GM19395 (cell line): Measurements from ENCODE around the gene SPINK2.

Source experiments
- ATAC-seq: cut with Tn5 transposase; IDR thresholded peaks from one replicate; pipeline ENCODE4 v1.9.1; 2021; ENCODE audit warnings: mild to moderate bottlenecking, moderate library complexity; ENCODE audit not compliant: unreplicated experiment

SPINK2 gene

DNA sequence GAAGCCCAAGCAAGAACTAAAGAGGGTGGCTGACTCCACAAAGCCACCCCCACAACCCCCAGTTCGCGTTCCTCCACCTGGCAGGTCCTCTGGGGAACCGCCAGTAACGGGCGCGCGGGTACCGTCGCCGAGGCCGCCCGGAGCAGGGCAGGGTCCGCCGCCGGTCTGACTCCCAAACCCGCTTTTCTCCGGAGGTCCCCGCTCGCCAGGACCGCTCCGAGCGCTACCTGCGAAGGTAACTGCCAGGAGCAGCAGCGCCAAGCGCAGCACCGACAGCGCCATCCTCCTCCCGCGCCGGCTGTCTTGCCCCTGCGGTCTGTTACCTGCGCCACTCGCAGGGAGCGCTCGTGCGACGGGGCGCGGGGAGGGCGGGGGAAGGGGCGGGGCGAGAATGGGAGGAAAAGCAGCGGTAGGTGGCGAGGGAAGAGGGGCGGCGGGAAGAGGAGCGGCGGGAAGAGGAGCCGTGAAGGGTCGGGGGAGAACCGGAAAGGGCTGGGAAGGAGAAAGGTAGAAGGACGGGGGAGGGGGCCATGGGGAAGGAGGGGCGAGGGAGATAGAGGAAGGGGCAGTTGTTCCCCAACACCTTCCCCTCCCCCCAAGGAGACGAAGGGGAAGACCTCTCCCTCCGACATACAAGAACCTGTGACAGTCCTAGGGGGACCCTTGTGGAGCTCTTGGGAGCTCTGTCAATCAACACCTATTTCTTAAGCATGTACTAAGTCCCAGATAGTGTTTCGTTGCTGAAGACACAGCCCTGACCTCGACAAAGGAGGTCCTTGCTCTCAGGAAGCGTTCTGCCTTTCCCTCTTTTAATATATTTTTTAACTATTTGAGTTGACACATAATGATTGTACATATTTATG is at the start of gene SPINK2:
SPINK2 (minus strand) TSS at position 321 of the 863 bp plus-strand sequence; CDS start at position 282, 39 bp downstream.
- ATAC-seq: peak; percentile 45

DNA sequence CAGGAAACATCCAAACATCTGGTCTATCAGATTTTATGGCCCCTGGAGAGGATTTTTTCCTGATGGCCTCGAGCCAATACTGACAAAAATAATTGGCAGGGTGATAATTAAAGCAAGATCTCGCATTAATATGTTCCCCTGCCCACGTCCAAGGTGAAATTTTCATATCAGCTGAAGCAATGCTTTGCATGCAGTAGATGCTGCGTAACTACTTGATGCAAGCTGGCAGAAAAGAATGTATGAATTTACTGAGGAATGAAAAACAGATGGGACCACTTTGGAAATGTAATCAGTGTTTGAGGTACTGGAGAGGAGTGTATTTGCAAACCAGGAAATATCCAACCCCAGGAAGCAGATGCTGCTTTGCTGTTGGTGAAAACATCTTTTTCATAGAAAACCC is 49.4 kb upstream of the SPINK2 start:
- no peak for ATAC-seq

GRCh38 chr4:56863441-56864139 is 42.1 kb upstream of the SPINK2 start:
- ATAC-seq: no peak

- ATAC-seq: no peak
Measured at GRCh38 chr4:56861360-56861759, 39.9 kb upstream of the SPINK2 start.

DNA sequence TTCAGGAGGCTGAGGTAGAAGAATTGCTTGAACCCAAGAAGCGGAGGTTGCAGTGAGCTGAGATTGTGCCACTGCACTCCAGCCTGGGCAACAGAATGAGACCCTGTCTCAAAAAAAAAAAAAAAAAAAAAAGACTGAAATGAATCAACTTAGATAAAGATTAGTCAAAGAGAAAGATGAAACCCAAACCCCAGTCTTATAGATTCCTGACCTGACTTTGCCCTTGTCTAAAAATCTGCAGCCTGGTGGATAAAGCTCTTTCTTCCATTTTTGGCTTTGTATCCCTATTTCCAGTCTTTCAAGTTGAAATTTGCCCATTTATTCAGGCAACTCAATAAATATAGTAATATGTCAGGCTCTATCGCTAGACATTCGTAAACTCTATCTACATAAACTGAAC is 39.3 kb upstream of the SPINK2 start:
- peak; percentile 55 for ATAC-seq

GRCh38 chr4:56859841-56860240 is 38.3 kb upstream of the SPINK2 start:
- ATAC-seq: peak; percentile 77

DNA sequence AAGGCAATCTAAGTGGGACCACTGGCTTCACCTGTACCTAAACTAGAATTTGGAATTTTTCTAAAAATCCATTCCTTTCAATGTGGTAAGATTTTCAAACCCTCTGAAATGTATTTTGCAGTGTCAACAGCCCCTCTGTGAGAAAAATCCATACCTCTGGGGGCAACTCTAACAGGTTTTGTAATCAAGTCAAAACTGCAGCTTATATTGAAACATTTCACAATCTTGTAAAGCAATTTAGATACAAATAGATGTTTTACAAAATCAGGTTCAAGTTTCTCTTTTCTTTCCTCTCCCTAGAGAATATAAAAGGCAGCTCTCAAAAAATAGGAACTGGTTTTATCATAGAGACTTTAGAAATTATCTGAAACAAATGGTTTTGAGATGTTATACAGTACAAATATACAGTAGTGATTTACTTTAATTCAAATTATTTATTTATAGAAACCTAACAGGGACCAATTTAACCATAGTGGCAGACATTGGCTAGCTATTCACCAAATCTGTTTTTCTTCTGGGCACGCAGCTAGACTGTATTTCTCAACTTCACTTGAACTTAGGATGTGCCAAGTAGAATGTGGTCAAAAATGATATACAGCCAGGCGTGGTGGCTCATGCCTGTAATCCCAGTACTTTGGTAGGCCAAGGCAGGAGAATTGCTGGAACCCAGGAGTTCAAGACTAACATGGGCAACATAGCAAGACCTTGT is 36.3 kb upstream of the SPINK2 start:
- ATAC-seq: no peak

DNA sequence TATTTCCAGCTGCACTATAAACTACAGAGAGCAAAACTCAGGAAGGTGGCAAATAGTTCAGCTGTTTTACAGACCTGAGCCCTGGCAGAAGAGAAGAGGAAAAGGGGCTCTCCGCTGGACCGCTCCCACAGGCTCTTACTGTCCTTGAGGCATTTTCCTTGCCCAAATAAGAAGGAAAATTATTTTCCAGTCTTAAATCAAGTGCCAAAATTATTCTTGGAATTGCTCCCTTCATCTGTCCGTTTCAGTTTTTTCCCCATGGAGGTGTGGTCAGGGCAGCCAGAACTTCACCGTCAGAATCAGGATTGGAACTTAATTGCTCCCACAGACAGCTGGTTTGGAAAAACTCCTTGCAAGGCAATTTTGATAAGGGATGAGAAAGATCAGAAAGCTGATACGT is 35.2 kb upstream of the SPINK2 start:
- no peak for ATAC-seq

DNA sequence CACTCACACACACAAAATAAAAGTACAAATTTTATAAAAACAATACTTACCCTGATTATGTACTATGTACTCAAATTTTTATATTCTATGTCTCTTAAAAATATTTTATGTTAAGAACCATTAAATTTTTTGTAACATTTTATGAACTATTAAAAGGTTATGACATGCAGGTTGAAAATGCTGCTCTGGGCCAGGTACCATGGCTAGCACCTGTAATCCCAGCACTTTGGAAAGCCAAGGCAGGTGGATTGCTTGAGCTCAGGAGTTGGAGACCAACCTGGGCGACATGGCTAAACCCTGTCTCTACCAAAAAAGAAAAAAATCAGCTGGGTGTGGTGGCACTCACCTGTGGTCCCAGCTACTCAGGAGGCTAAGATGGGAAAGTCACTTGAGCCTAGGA is 29.4 kb upstream of the SPINK2 start:
- ATAC-seq: no peak

GRCh38 chr4:56844802-56845580 is 23.5 kb upstream of the SPINK2 start:
- no peak for ATAC-seq

DNA sequence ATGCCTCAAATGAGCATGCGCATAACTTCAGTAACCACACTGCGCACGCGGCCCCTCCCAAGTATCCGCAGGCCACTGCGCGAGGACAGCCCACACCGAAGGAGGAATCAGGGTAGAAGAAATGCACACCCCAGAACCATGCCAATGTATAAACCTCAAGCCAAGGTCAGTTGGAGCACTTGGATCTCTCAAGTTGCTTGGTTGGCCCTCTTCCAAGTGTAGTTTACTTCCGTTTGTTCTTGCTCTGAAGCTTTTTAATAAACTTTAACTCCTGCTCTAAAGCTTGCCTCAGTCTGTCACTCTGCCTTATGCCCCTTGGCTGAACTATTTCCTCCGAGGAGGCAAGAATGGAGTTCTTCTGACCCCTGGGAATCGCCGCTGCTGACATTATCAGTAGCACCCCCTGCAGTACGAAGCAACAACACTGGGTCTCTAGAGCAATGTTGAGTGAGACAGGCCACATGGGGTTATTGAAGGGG is 22.0 kb upstream of the SPINK2 start:
- ATAC-seq: no peak

GRCh38 chr4:56840559-56840958 is 19.1 kb upstream of the SPINK2 start:
- ATAC-seq: no peak

DNA sequence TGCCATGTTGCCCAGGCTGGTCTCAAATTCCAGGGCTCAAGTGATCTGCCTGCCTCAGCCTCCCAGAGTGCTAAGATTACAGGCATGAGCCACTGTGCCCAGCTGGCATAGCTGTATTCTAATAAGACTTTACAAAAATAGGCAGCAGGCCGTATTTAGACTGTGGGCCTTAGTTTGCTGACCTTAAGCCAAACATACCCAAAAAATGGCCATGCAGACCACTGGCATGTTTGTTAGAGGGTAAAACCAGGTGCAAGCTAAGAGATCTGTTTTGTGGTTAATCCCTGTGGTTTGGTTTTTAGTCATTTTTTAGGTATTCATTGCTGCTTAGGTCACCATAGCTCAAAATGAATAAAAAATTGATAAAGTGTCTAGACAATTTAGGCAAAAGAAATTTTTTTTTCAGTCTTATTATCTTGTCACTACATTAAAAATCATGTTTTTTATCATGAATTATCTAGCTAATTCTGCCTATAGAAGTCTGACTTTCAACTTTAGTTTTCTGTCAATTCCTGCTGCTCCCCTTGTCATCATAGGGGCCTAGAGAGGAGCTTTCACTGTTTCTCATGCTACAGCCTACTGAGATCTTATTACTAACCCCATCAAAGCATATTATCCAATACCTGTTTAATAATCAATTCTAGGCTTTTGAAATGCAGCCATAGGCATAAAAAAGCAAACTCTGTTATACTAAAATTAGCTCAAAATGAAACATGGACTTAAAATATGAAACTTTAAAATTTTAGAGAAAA is 7.5 kb upstream of the SPINK2 start:
- peak; percentile 80 for ATAC-seq

DNA sequence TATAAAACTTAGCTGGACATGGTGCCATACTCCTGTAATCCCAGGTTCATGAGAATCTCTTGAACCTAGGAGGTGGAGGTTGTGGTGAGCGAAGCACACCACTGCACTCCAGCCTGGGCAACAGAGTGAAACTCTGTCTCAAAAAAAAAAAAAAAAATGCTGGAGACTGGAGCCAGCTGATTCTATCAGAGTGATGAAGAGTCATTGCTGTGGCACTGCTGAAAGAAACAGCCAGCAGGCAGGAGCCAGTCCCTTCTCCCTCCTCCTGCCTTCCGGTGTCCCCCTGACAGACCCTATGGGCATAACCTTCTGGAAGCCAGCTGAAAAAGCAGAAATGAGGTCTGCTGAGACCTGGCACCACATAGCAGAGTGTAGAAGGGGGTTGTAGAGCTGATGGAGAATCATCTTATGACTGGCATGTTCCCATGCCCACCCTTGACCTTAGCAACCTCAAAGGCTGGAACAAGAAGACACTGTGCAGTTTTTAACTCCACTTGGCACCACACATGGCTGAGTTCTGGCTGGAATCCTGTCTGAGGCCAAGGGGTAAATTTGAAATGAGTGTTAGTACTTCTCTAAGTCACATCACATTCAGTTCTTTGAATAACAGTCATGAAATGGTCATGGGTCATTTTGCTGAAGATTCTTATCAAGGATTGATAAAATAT is 2.6 kb upstream of the SPINK2 start:
- no peak for ATAC-seq

GRCh38 chr4:56818797-56819196 is 2.7 kb downstream of the SPINK2 start:
- ATAC-seq: no peak

GRCh38 chr4:56817840-56818491 is 3.5 kb downstream of the SPINK2 start:
- peak; percentile 88 for ATAC-seq

GRCh38 chr4:56806666-56807065 is 14.8 kb downstream of the SPINK2 start:
- ATAC-seq: no peak

- no peak for ATAC-seq
Measured at GRCh38 chr4:56804551-56804950, 16.9 kb downstream of the SPINK2 start.

- no peak for ATAC-seq
Measured at GRCh38 chr4:56803471-56803870, 18.0 kb downstream of the SPINK2 start.
